ENCODE data around the gene PRR19. TPM values are rescaled to one million over a fixed set of nuclear protein-coding genes. Genes with fewer than 3 reads are reported as not detected.

PRR19 gene
- total RNA-seq, 4 donors from 2014 or later, result 0.27 to 0.45 TPM; not detected in 2

GRCh38 chr19:42287017-42287826 lies 14.7 kb upstream of the PRR19 start:
- DNase-seq, result no peak
- peak overlapping the region; percentile 49 to 89 (median 86) for H3K27ac ChIP-seq
- peaks cover 37 to 38% of the 10 kb centered on the region in 2 donors for H3K4me1 ChIP-seq
- intact Hi-C loops (cut with DNase I), result no loop called here
- H3K9me3 ChIP-seq, result no peaks in the 10 kb centered on the region
- H3K27me3 ChIP-seq, result no peaks in the 10 kb centered on the region
- H3K4me3 ChIP-seq (replicated peaks in 1 of 3), result no peak overlapping the region
- TF ChIP-seq CTCF (IDR thresholded peaks at IDR 0.05) (no peak), POLR2A (IDR thresholded peaks at IDR 0.05) (no peak)
- peaks cover 50 to 51% of the 10 kb centered on the region in 2 donors for H3K36me3 ChIP-seq
- 80 to 83% methylated on average over 25 to 30 of the region's 30 CpGs for whole genome bisulfite sequencing, 2 donors

GRCh38 chr19:42287827-42288107 lies 14.2 kb upstream of the PRR19 start:
- H3K27me3 ChIP-seq, result no peaks in the 10 kb centered on the region
- TF ChIP-seq POLR2A (IDR thresholded peaks at IDR 0.05) (no peak), CTCF (IDR thresholded peaks at IDR 0.05) (no peak)
- WGBS, 2 donors, result 92% methylated on average over 4 to 10 of the region's 10 CpGs
- no peak overlapping the region for H3K27ac ChIP-seq
- H3K4me1 ChIP-seq, result peaks cover 32% of the 10 kb centered on the region in 2 donors
- no peak for DNase-seq
- no peaks in the 10 kb centered on the region for H3K9me3 ChIP-seq
- no peak overlapping the region for H3K4me3 ChIP-seq (replicated peaks in 1 of 3)
- intact Hi-C loops (cut with DNase I), result no loop called here
- peaks cover 55% of the 10 kb centered on the region in 2 donors for H3K36me3 ChIP-seq

GRCh38 chr19:42288387-42288786 lies 13.5 kb upstream of the PRR19 start:
- Histone ChIP-seq H3K4me1 (peaks cover 25 to 26% of the 10 kb centered on the region in 2 donors), H3K36me3 (peaks cover 60 to 61% of the 10 kb centered on the region in 2 donors), H3K27ac (no peak overlapping the region), H3K4me3 (replicated peaks in 1 of 3) (no peak overlapping the region), H3K27me3 (no peaks in the 10 kb centered on the region), H3K9me3 (no peaks in the 10 kb centered on the region)
- 83 to 84% methylated on average over 4 of the region's 4 CpGs for WGBS, 2 donors
- intact Hi-C loops (cut with DNase I), result no loop called here
- DNase-seq, result no peak
- TF ChIP-seq CTCF (IDR thresholded peaks at IDR 0.05) (no peak), POLR2A (IDR thresholded peaks at IDR 0.05) (no peak)

GRCh38 chr19:42288881-42289555 lies 12.9 kb upstream of the PRR19 start:
- TF ChIP-seq CTCF (IDR thresholded peaks at IDR 0.05) (no peak), POLR2A (IDR thresholded peaks at IDR 0.05) (no peak)
- WGBS, 2 donors, result 93 to 96% methylated on average over 10 to 19 of the region's 22 CpGs
- H3K27ac ChIP-seq, result no peak overlapping the region

GRCh38 chr19:42289556-42290041 lies 12.3 kb upstream of the PRR19 start:
- no peaks in the 10 kb centered on the region for H3K27me3 ChIP-seq
- intact Hi-C loops (cut with DNase I), result loop anchor here (5.0 kb wide), 1 partner anchor 157 kb away; the partner anchor contains the start of gene POU2F2
- 85 to 88% methylated on average over 5 to 8 of the region's 8 CpGs for WGBS, 2 donors
- no peak overlapping the region for H3K4me3 ChIP-seq (replicated peaks in 1 of 3)
- no peak overlapping the region for H3K27ac ChIP-seq
- peaks cover 23 to 25% of the 10 kb centered on the region in 2 donors for H3K4me1 ChIP-seq
- H3K36me3 ChIP-seq, result peaks cover 60 to 69% of the 10 kb centered on the region in 2 donors
- H3K9me3 ChIP-seq, result no peaks in the 10 kb centered on the region
- TF ChIP-seq CTCF (IDR thresholded peaks at IDR 0.05) (no peak), POLR2A (IDR thresholded peaks at IDR 0.05) (no peak)
- no peak for DNase-seq

More at GRCh38 chr19:42288881-42289555, 12.9 kb upstream of the PRR19 start:
- Histone ChIP-seq H3K9me3 (no peaks in the 10 kb centered on the region), H3K36me3 (peaks cover 60 to 65% of the 10 kb centered on the region in 2 donors), H3K4me3 (replicated peaks in 1 of 3) (no peak overlapping the region), H3K4me1 (peaks cover 24 to 25% of the 10 kb centered on the region in 2 donors), H3K27me3 (no peaks in the 10 kb centered on the region)
- intact Hi-C loops (cut with DNase I), result no loop called here
- no peak for DNase-seq
